ENCODE data around the gene FGD6.
A peak's percentile ranks its signal among the peaks of the same experiment; 100 is the strongest.

Gene FGD6

GRCh38 chr12:95083938-95084337 lies 133.3 kb downstream of the FGD6 start:
- peak; percentile 77 for DNase-seq (ENCODE audit: low spot score)

GRCh38 chr12:95083471-95083870 lies 133.8 kb downstream of the FGD6 start:
- no peak for DNase-seq (ENCODE audit: low spot score)

- DNase-seq (ENCODE audit: low spot score): no peak
These were observed 139.9 kb downstream of the FGD6 start for GRCh38 chr12:95077341-95077740.

GRCh38 chr12:95074766-95075165 lies 142.5 kb downstream of the FGD6 start:
- DNase-seq (ENCODE audit: low spot score): no peak

- DNase-seq (ENCODE audit: low spot score): no peak
These were observed 143.4 kb downstream of the FGD6 start for GRCh38 chr12:95073698-95074520.

- peak; percentile 97 for DNase-seq (ENCODE audit: low spot score)
These were observed 144.2 kb downstream of the FGD6 start, which contains the start of gene NR2C1 for GRCh38 chr12:95072900-95073697. TSS of gene NR2C1 (minus strand) at chr12:95073618. CDS start at chr12:95067384, 6,234 bp downstream.

GRCh38 chr12:95070378-95070777 lies 146.9 kb downstream of the FGD6 start:
- DNase-seq (ENCODE audit: low spot score): no peak

GRCh38 chr12:95066091-95066855 lies 151.0 kb downstream of the FGD6 start:
- no peak for DNase-seq (ENCODE audit: low spot score)

GRCh38 chr12:95060951-95061350 lies 156.3 kb downstream of the FGD6 start:
- no peak for DNase-seq (ENCODE audit: low spot score)

GRCh38 chr12:95059984-95060383 lies 157.3 kb downstream of the FGD6 start:
- no peak for DNase-seq (ENCODE audit: low spot score)

GRCh38 chr12:95057424-95057823 lies 159.8 kb downstream of the FGD6 start:
- DNase-seq (ENCODE audit: low spot score): no peak

- DNase-seq (ENCODE audit: low spot score): no peak
These were observed 162.2 kb downstream of the FGD6 start for GRCh38 chr12:95055057-95055456.

- no peak for DNase-seq (ENCODE audit: low spot score)
These were observed 163.1 kb downstream of the FGD6 start for GRCh38 chr12:95054206-95054605.

- no peak for DNase-seq (ENCODE audit: low spot score)
These were observed 166.0 kb downstream of the FGD6 start for GRCh38 chr12:95051241-95051640.

- DNase-seq (ENCODE audit: low spot score): no peak
These were observed 179.4 kb downstream of the FGD6 start for GRCh38 chr12:95037906-95038305.

- no peak for DNase-seq (ENCODE audit: low spot score)
These were observed 182.5 kb downstream of the FGD6 start for GRCh38 chr12:95034750-95035149.
